Memory B cell (primary cell): ENCODE measurements around the gene COL23A1.
"Not testable (repeated sequence)": the region's sequence is repeated elsewhere in the genome, so short reads cannot be mapped to it uniquely, and the experiment has no call there.

Experiments
- ATAC-seq: fragments of 150-1000 bp; cut with Tn5 transposase; 2 replicates; pipeline ENCODE4 v1.10.0; 2021; ENCODE audit warnings: low read depth, mild to moderate bottlenecking, moderate library complexity
- DNase-seq, 2 donors: peaks; one replicate each; pipeline ENCODE4 v3.0.0; 2022; ENCODE audit warnings: low spot score in 2 of 2
- H3K27ac Mint-ChIP-seq: one replicate; pipeline ENCODE4 v1.8.0; 2022; ENCODE audit warnings: mild to moderate bottlenecking, moderate library complexity, mixed read lengths
- H3K27me3 Mint-ChIP-seq: one replicate; pipeline ENCODE4 v1.8.0; 2022; ENCODE audit warnings: mixed read lengths
- H3K36me3 Mint-ChIP-seq: one replicate; pipeline ENCODE4 v1.8.0; 2022; ENCODE audit warnings: mild to moderate bottlenecking, mixed read lengths
- H3K4me1 Mint-ChIP-seq: one replicate; pipeline ENCODE4 v1.8.0; 2022; ENCODE audit warnings: mixed read lengths
- H3K4me3 Mint-ChIP-seq: one replicate; pipeline ENCODE4 v1.8.0; 2022; ENCODE audit warnings: mild to moderate bottlenecking, moderate library complexity, mixed read lengths
- H3K9me3 Mint-ChIP-seq: one replicate; pipeline ENCODE4 v1.8.0; 2022; ENCODE audit warnings: mixed read lengths

COL23A1 gene

DNA sequence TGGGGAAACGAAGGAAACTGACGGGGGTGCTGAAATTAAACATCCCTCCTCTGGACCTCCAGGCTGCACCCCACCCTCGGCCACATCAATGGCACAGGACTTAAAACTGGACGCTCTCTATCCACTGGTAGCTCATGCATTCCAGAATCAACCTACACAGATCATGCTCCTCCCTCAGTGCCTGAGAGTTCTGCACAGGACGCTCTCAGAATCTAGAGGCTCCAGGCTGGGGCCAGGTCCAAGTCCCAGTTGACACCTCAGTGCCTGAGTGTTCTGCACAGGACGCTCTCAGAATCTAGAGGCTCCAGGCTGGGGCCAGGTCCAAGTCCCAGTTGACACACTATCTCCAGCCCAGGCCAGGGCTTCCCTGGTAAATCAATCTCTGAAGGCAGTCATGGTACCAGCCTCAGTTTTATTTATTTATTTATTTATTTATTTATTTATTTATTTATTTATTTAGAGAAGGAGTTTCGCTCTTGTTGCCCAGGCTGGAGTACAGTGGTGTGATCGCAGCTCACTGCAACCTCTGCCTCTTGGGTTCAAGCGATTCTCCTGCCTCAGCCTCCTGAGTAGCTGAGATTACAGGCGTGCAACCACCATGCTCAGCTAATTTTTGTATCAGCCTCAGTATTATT, 103.2 kb downstream of the COL23A1 start:
- not testable (repeated sequence) for H3K4me3 Mint-ChIP-seq, H3K36me3 Mint-ChIP-seq, ATAC-seq, H3K4me1 Mint-ChIP-seq, H3K9me3 Mint-ChIP-seq, DNase-seq, H3K27ac Mint-ChIP-seq
- H3K27me3 Mint-ChIP-seq: peaks cover 12% of the 10 kb centered on the region

DNA sequence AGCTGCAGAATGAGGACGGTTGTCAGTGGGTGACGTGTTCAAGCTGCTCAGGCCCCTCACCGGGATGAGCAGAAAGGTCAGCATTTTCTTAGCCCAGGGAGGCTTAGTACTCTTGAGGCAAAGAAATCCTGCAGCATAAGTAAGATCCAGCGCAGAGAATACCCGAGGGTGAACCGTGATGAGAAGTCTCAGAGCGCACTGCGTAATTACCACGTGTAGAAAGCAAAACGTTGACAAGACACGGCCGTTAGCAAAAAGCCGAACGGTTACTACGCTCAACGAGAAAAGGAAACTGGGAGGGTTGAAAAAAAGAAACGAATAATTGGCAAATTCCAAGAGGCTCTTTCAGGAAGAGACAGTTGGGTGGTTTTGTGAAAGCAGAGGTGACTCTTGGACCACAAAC, 104.0 kb downstream of the COL23A1 start:
- H3K9me3 Mint-ChIP-seq: peaks cover 4% of the 10 kb centered on the region
- H3K4me1 Mint-ChIP-seq: peaks cover 2% of the 10 kb centered on the region
- peaks cover 12% of the 10 kb centered on the region for H3K27me3 Mint-ChIP-seq
- DNase-seq (no peak), ATAC-seq (no peak)
- H3K4me3 Mint-ChIP-seq: no peak overlapping the region
- no peak overlapping the region for H3K27ac Mint-ChIP-seq
- peaks cover 4% of the 10 kb centered on the region for H3K36me3 Mint-ChIP-seq

DNA sequence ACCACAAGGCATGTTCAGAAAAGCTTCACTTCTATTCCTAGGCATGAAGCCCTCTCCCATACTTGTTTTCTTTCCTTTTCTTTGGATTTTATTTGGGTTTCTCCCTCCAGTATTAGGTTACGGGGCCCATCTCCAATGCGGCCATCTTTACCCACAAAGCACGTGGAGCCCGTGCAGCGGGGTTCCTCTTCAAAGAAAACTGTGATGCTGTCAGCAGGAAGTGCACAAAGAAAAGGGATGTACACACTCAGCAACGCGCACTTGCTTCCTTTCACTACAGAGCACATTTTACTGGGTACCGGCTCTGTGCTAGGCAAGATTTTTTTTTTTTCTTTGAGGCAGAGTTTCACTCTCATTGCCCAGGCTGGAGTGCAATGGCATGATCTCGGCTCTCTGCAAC, 106.6 kb downstream of the COL23A1 start:
- ATAC-seq (peak; percentile 85), DNase-seq (peak in 1 of 2 donors; percentile 5)
- H3K27ac Mint-ChIP-seq: no peak overlapping the region
- no peaks in the 10 kb centered on the region for H3K4me1 Mint-ChIP-seq
- H3K9me3 Mint-ChIP-seq: no peaks in the 10 kb centered on the region
- H3K36me3 Mint-ChIP-seq: no peaks in the 10 kb centered on the region
- H3K27me3 Mint-ChIP-seq: peaks cover 10% of the 10 kb centered on the region
- peak overlapping the region; percentile 28 for H3K4me3 Mint-ChIP-seq

DNA sequence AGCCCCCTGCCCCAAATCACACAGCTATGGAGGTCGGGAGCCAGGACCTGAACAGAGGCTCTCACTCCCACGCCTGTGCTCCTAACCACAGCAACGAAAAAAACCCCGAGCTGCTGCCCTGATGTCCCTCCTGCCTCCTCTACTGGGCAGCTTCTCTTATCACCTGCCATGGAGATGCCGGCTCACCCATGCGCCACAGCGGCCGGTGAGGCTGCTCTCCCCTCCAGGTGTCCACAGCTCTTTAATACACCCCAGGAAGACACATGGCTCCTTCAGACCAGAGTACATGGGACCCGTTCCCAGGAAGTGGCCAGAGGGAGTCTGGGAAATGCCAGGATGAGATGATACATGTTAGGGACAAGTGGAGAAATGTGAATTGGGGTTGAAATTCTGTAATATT, 110.9 kb downstream of the COL23A1 start:
- DNase-seq: no peak
- peaks cover 13% of the 10 kb centered on the region for H3K27me3 Mint-ChIP-seq
- no peak for ATAC-seq
- no peak overlapping the region for H3K4me3 Mint-ChIP-seq
- H3K9me3 Mint-ChIP-seq: no peaks in the 10 kb centered on the region
- H3K4me1 Mint-ChIP-seq: no peaks in the 10 kb centered on the region
- no peak overlapping the region for H3K27ac Mint-ChIP-seq
- H3K36me3 Mint-ChIP-seq: no peaks in the 10 kb centered on the region

DNA sequence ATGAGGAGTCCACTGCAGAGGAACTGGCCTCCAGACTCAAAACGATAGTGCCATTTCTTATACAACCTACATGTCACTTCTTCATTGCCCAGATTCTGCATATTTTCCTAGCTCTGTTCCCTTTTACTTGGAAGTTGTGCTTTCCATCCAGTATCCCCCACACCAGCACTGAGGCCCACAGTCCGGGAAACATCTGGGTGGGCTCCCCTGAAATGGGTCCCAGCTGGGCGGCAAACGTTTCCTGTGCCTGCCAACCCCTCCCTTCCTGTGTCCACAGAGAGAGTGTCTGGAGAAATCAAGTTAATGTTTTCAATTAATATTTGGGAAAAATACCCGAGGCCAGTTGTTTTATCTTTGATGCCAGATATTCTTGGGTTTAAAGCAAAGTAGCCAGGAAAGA, 111.8 kb downstream of the COL23A1 start:
- no peak overlapping the region for H3K27ac Mint-ChIP-seq
- no peaks in the 10 kb centered on the region for H3K9me3 Mint-ChIP-seq
- DNase-seq: no peak
- peaks cover 13% of the 10 kb centered on the region for H3K27me3 Mint-ChIP-seq
- H3K36me3 Mint-ChIP-seq: no peaks in the 10 kb centered on the region
- H3K4me3 Mint-ChIP-seq: no peak overlapping the region
- H3K4me1 Mint-ChIP-seq: no peaks in the 10 kb centered on the region
- no peak for ATAC-seq

DNA sequence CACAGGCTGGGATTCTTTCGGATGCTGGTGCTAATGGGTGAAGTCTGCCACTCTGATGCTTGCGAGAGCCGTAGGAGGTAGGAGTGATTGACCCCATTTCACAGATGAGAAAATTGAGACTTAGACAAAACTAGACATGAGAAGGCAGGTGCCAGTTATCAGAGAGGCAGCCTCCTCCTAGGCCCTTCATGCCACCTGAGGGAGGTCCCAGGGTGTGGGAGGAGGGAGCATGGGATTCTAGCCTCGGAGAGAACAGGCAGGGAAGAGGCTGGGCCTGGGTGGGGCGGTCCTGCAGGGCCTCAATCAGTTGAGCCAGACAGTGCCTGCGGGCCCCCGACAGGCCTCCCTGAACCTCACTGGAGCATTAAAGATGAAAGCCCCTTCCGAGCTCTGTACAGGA, 112.4 kb downstream of the COL23A1 start:
- DNase-seq (no peak), ATAC-seq (no peak)
- no peaks in the 10 kb centered on the region for H3K9me3 Mint-ChIP-seq
- no peaks in the 10 kb centered on the region for H3K36me3 Mint-ChIP-seq
- H3K27ac Mint-ChIP-seq: no peak overlapping the region
- no peak overlapping the region for H3K4me3 Mint-ChIP-seq
- no peaks in the 10 kb centered on the region for H3K4me1 Mint-ChIP-seq
- H3K27me3 Mint-ChIP-seq: peaks cover 13% of the 10 kb centered on the region

DNA sequence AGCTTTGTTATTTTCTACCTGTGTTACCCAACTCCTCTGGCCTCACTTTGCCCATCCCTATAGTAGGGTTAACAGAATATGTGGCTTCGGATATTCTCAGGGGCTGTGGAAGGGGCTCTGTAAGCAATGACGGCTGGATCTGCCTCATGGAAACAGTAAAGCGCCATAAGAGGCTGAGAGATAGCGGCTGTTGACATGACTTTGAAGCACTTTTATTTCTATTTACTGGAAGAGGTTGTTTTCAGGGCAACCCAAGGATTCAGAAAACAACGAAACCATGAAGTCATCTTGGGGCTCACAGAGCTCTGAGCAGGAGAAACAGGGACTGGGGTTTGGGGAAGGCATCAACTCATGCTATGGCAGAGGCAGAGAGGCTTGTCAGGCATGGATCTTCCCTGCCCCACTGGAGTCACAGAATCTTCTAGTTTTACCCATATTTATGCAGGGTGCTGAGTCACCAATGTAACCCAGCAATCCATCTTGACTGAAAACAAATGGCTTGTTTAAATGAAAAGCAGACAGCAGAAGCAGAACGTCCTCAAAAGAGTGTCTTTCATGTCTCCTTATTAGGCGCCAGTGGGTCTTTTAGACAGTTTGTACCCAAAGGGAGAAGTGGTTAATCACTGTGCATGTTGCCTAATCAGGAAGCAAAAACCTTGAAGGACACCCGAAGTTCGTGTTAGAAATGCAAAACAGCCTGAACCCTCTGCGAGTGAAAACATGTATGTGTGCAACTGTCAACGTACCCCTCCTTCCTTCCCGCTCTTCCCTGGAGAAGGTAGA, 113.0 kb downstream of the COL23A1 start:
- no peak for ATAC-seq
- H3K4me1 Mint-ChIP-seq: no peaks in the 10 kb centered on the region
- H3K36me3 Mint-ChIP-seq: no peaks in the 10 kb centered on the region
- H3K9me3 Mint-ChIP-seq: no peaks in the 10 kb centered on the region
- H3K27ac Mint-ChIP-seq: no peak overlapping the region
- peaks cover 13% of the 10 kb centered on the region for H3K27me3 Mint-ChIP-seq
- DNase-seq: no peak
- no peak overlapping the region for H3K4me3 Mint-ChIP-seq

DNA sequence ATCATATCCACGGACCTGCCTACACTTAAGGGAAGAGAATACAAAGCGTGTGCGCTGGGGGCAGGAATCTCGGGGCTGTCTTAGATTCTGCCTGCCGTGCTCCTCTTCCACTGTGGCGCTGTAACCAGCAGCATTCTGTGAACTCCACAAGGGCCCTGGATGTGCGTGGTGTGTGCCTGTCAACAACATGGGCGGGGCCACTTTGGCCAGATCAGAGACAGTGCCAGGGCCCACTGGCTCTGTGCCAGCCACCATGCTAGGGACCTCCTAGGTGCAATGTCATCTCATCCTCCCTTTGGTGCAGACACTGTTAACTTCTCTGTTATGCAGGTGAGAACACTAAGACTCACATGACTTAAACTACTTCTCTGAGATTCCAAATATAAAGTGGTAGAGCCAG, 113.7 kb downstream of the COL23A1 start:
- DNase-seq (no peak), ATAC-seq (no peak)
- Mint-ChIP-seq H3K27ac (no peak overlapping the region), H3K36me3 (no peaks in the 10 kb centered on the region), H3K4me1 (no peaks in the 10 kb centered on the region), H3K4me3 (no peak overlapping the region), H3K27me3 (peaks cover 15% of the 10 kb centered on the region), H3K9me3 (no peaks in the 10 kb centered on the region)

DNA sequence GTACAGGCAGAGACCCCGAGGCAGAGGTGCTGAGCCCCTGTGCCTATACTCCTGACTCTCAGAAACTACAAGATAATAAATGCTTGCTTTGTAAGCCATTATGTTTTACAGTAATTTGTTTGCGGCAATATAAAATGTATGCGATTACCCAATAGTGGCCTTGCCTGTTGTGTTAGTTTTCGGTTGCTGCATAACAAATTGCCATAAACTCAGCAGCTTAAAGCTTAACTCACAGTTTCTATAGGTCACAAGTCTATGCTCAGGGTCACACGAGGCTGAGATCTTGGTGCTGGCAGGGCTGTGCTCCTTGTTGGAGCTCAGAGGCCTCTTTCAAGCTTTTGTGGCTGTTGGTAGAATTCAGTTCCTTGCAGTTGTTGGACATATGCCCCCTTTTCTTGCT, 114.8 kb downstream of the COL23A1 start:
- DNase-seq (no peak), ATAC-seq (no peak)
- Mint-ChIP-seq H3K27me3 (peaks cover 16% of the 10 kb centered on the region), H3K27ac (no peak overlapping the region), H3K9me3 (no peaks in the 10 kb centered on the region), H3K4me1 (no peaks in the 10 kb centered on the region), H3K4me3 (no peak overlapping the region), H3K36me3 (no peaks in the 10 kb centered on the region)

DNA sequence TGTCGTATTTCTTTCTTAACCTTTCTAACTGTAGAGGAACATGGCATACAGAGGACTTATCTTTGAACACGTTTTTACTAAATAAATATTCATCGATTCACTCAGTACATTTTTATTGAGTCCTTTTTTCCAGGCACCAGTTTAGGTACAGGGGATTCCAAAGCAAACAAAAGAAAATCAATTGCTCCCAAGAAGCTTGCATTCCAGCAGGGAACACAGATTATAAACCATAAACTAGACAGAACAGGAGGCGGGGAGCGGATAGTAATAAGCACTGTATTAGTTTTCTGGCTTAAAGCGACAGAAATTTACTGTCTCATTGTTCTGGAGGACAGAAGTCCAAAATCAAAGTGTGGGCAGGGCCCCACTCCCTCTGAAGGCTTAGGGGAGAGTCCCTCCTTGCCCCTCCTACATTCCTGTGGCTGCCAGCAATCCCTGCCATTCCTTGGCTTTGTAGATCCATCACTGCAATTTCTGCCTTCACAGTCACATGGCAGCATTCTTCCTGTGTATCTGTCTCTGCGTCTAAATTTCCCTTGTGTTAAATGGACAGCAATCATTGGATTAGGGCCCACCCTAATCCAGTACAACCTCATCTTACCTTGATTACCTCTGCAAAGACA, 115.5 kb downstream of the COL23A1 start:
- no peak overlapping the region for H3K4me3 Mint-ChIP-seq
- no peaks in the 10 kb centered on the region for H3K4me1 Mint-ChIP-seq
- H3K9me3 Mint-ChIP-seq: no peaks in the 10 kb centered on the region
- no peak for ATAC-seq
- H3K27me3 Mint-ChIP-seq: peaks cover 22% of the 10 kb centered on the region
- H3K36me3 Mint-ChIP-seq: no peaks in the 10 kb centered on the region
- no peak for DNase-seq
- no peak overlapping the region for H3K27ac Mint-ChIP-seq

DNA sequence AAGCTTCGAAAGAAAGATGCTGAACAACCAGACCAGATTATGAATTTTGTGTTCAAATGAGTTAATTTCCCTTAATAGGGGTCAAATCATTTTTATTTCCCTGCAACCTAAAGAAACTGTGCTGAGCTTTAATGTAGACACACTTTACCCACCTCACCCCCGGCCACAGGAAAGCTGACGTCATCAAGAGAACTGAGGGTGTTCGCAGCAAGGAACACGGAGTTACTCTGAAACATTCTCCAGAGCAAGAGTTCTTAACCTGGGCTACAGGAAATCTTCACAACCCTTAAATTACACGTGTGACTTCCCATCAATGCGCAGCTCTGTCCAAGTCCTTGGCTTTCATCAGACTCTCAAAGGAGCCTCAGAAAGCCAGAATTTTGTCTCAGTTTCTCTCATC, 116.3 kb downstream of the COL23A1 start:
- Mint-ChIP-seq H3K4me1 (no peaks in the 10 kb centered on the region), H3K27me3 (peaks cover 23% of the 10 kb centered on the region)
- ATAC-seq: no peak

DNA sequence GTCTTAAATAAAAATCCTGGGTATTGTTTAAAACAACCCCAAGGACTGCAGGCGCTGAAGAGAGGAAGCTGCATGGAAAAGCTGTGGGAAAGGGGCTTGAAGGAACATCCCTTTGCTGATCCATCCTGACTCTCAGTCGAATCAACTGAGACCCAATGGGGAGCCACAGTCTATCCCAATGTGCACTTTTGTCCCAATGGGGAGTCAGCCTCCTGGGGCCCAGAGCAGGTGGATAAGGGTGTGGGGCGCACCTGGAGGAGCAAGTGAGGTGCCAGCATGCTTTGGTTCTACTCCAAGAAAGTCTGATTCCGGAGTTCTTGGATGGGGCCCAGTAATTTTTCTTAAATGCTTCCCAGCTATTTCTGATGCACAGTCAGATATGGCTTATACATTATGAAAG, 118.1 kb downstream of the COL23A1 start:
- no peak for ATAC-seq
- H3K4me1 Mint-ChIP-seq: no peaks in the 10 kb centered on the region
- no peak for DNase-seq
- H3K9me3 Mint-ChIP-seq: no peaks in the 10 kb centered on the region
- H3K4me3 Mint-ChIP-seq: no peak overlapping the region
- H3K36me3 Mint-ChIP-seq: no peaks in the 10 kb centered on the region
- no peak overlapping the region for H3K27ac Mint-ChIP-seq
- H3K27me3 Mint-ChIP-seq: peaks cover 22% of the 10 kb centered on the region

More for the DNA sequence above, 116.3 kb downstream of the COL23A1 start:
- H3K27ac Mint-ChIP-seq: no peak overlapping the region
- DNase-seq: no peak
- no peaks in the 10 kb centered on the region for H3K36me3 Mint-ChIP-seq
- no peaks in the 10 kb centered on the region for H3K9me3 Mint-ChIP-seq
- no peak overlapping the region for H3K4me3 Mint-ChIP-seq

DNA sequence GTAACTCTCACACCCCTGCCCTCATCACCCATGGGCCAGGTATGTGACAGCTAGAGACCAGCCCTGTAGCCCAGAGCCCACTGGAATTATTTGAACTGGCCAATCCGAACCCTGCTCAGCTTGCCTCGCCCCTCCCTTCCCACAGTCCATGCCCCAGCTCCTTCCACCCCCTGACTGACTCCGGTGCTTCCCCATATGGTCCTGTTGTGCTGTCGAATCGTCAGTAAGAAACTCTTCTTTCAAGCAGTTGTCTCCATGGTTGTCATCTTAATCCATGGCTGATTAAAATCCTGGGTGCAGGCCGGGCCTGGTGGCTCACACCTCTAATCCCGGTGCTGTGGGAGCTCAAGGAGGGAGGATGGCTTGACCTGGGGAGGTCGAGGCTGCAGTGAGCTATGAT, 118.5 kb downstream of the COL23A1 start:
- DNase-seq (no peak), ATAC-seq (no peak)
- Mint-ChIP-seq H3K27me3 (peaks cover 20% of the 10 kb centered on the region), H3K4me3 (no peak overlapping the region), H3K9me3 (no peaks in the 10 kb centered on the region), H3K27ac (no peak overlapping the region), H3K4me1 (no peaks in the 10 kb centered on the region), H3K36me3 (no peaks in the 10 kb centered on the region)

DNA sequence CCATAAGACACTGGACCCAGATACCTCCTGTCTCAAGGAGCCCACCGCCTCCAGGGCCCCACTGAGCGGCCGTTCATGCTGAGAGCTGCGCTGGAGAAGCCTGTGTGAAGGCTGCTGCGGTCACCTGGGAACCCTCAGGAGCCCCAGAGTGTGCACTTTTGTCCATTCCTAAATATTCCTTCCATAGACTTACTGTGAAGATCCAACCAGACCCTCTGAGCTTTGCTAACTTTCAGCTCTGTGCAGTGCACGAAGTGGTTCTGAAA, 119.5 kb downstream of the COL23A1 start:
- Mint-ChIP-seq H3K27ac (no peak overlapping the region), H3K4me3 (no peak overlapping the region), H3K27me3 (peaks cover 22% of the 10 kb centered on the region), H3K36me3 (no peaks in the 10 kb centered on the region), H3K4me1 (no peaks in the 10 kb centered on the region), H3K9me3 (no peaks in the 10 kb centered on the region)
- ATAC-seq (no peak), DNase-seq (no peak)
